C4-2B (cell line): ENCODE results near the gene SYCE3.

Experiments
- H3K27ac ChIP-seq: fragments of 450-650 bp; 2 replicates; pipeline ENCODE4 v1.5.1; 2017
- ZFX ChIP-seq: fragments of 450-650 bp; IDR thresholded peaks from 2 replicates; pipeline ENCODE4 v1.6.1; 2017
- TF ChIP-seq, protein P1 (sequence below): fragments of 450-650 bp; conservative IDR thresholded peaks from 2 replicates; pipeline ENCODE4 v1.5.1; 2017; ENCODE audit warnings: mild to moderate bottlenecking

Gene SYCE3

DNA sequence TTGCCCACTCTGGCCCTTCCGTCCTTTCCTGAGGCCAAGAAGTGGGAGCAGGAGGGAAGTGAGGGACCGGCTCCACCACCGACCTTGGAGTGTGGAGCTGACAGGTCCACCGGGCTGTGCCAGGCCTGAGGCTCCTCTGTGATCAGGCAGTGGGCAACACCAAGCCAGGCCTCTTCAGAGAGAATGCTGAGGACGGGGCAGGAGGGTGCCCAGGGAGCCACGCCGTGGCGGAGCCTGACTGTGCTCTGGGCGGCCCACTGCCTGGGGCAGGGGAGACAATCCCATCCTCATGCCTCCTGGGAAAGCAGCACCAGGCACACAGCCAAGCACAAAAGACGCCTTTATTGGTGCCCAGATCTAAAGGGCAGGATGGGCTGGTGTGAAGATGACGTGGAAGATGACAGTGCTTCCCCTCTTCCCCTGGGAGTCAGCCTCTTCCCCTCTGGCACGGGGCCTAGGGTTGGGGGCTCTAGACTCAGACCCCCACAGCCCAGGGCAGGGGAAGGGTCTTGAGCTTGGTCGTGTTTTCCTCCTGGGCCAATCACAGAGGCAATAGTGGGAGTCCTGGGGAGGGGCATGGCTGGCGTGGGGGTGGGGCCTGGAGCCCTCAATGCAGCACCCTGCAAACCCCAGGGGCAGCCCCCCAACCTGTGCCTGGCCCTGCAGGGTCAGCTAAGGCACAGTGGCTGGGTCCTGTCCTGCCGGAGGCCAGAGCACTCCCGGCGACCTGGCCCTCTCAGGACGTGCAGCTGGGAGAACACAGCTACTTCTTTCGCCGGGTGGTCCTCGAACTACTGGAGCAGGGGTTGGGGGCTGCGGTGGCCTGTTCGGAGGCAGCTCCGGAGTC, 59.9 kb downstream of the SYCE3 start:
- no peak overlapping the region for H3K27ac ChIP-seq
- no peak for TF ChIP-seq ZFX
- TF ChIP-seq, protein P1, sequence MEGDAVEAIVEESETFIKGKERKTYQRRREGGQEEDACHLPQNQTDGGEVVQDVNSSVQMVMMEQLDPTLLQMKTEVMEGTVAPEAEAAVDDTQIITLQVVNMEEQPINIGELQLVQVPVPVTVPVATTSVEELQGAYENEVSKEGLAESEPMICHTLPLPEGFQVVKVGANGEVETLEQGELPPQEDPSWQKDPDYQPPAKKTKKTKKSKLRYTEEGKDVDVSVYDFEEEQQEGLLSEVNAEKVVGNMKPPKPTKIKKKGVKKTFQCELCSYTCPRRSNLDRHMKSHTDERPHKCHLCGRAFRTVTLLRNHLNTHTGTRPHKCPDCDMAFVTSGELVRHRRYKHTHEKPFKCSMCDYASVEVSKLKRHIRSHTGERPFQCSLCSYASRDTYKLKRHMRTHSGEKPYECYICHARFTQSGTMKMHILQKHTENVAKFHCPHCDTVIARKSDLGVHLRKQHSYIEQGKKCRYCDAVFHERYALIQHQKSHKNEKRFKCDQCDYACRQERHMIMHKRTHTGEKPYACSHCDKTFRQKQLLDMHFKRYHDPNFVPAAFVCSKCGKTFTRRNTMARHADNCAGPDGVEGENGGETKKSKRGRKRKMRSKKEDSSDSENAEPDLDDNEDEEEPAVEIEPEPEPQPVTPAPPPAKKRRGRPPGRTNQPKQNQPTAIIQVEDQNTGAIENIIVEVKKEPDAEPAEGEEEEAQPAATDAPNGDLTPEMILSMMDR: no peak

DNA sequence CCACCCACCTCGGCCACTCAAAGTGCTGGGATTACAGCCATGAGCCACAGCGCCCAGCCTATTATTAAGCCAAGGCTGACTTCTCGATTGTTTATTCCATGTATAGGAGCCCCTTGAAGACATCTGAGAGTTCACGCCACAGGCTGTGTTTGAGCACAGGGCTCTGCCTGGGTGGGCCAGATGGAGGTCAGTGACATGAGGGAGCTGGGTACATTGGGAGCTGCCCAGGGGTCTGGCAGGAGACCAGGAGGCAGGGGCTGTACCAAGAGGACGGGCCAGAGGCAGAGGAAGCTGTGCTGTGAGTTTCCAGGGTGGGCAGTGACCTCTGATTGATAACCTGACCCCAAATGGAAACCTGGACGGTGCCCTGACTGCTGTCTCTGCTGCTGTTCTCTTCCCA, 60.6 kb downstream of the SYCE3 start:
- no peak for TF ChIP-seq ZFX
- TF ChIP-seq, protein P1: no peak
- no peak overlapping the region for H3K27ac ChIP-seq
